Activated CD4-positive, alpha-beta T cell treated with anti-CD3 and anti-CD28 coated beads, Interleukin-2, amount 10 ng/mL, durations not matched to agents 24 days and 14 days (primary cell): ENCODE measurements around the gene CTNNBL1. TPM values are rescaled to one million over a fixed set of nuclear protein-coding genes. Genes with fewer than 3 reads are reported as not detected.
A peak's percentile ranks its signal among the peaks of the same experiment; 100 is the strongest.
"Not testable (repeated sequence)": the region's sequence is repeated elsewhere in the genome, so short reads cannot be mapped to it uniquely, and the experiment has no call there.

Experiments
- DNase-seq: peaks from one replicate; pipeline ENCODE4 v3.0.0; 2022
- H3K27ac Mint-ChIP-seq: one replicate; pipeline ENCODE4 v1.8.0; 2022; ENCODE audit warnings: mild to moderate bottlenecking, mixed read lengths
- H3K27me3 Mint-ChIP-seq: one replicate; pipeline ENCODE4 v1.8.0; 2022; ENCODE audit warnings: mixed read lengths
- H3K36me3 Mint-ChIP-seq: one replicate; pipeline ENCODE4 v1.8.0; 2022; ENCODE audit warnings: low read depth, mild to moderate bottlenecking, mixed read lengths
- H3K4me1 Mint-ChIP-seq: one replicate; pipeline ENCODE4 v1.8.0; 2021; ENCODE audit warnings: mixed read lengths
- H3K4me3 Mint-ChIP-seq: one replicate; pipeline ENCODE4 v1.8.0; 2022; ENCODE audit warnings: mild to moderate bottlenecking, moderate library complexity, mixed read lengths
- H3K9me3 Mint-ChIP-seq: one replicate; pipeline ENCODE4 v1.8.0; 2021; ENCODE audit warnings: mixed read lengths
- intact Hi-C: fragments of 100-400 bp; cut with micrococcal nuclease; formaldehyde crosslinking; loops from one replicate; pipeline ENCODE4 v1.15.1; 2023
- total RNA-seq: library from RNA; stranded (reverse); gene quantifications from 2 replicates; pipeline ENCODE4 v1.2.3, GENCODE V29; 2022

Gene CTNNBL1
- total RNA-seq, 1 donor from 2014 or later: 105 TPM

DNA sequence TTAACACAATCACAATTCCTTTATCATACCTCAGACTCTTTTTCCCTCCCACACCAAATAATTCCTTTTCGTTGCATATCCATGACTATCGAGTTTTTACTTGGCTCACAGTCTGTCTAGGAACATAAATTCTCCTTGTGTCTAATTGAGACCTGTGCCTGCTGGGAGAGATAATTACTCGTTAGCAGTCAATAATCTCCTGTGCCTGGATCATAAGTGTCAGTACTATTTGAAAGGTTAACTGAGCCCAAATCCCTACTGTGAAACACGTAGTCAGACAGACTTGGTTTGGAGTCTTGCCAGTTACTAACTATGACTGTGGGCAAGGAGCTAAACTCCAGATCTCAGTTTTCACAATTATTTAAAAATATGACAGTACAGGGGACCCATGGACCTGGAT lies 5.7 kb upstream of the CTNNBL1 start:
- peaks cover 13% of the 10 kb centered on the region for H3K4me1 Mint-ChIP-seq
- H3K4me3 Mint-ChIP-seq: no peak overlapping the region
- H3K27ac Mint-ChIP-seq: no peak overlapping the region
- DNase-seq: no peak
- H3K36me3 Mint-ChIP-seq: no peaks in the 10 kb centered on the region
- intact Hi-C loops: no loop called here
- peaks cover 20% of the 10 kb centered on the region for H3K27me3 Mint-ChIP-seq
- peaks cover 7% of the 10 kb centered on the region for H3K9me3 Mint-ChIP-seq

DNA sequence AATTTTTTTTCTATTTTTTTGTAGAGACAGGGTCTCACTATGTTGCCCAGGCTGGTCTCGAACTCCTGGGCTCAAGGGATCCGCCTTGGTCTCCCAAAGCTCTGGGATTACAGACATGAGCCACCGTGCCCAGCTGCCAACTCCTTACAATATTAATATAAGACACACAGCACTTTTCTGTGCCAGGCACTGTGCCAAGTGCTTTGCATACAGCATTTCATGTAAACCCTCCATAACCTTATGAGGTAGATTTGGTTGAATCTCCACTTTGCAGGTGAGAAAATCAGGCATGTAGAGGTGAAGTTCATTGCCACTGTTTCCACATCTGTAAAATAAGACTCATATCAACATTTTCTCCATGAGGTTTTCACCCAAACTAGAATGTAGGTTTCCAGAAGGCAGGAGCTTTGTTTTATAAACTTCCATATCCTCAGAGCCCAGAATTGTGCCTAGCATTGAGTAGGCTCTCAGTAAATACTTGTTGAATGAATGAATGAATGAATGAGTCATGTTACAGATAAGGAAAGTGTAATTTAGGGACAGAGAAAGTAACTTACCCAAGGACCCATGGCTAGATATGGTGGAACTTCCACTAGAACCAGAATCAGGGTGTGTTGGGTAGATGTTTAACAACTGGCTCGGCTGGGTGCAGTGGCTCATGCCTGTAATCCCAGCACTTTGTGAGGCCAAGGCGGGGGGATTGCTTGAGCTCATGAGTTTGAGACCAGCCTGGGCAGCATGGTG lies 3.0 kb upstream of the CTNNBL1 start:
- peaks cover 27% of the 10 kb centered on the region for H3K4me1 Mint-ChIP-seq
- intact Hi-C loops: loop anchor here (10.0 kb wide), 1 partner anchor 784 kb away; the partner anchor contains the start of gene RALGAPB
- H3K4me3 Mint-ChIP-seq: no peak overlapping the region
- no peaks in the 10 kb centered on the region for H3K36me3 Mint-ChIP-seq
- H3K27ac Mint-ChIP-seq: no peak overlapping the region
- peaks cover 20% of the 10 kb centered on the region for H3K27me3 Mint-ChIP-seq
- no peak for DNase-seq
- H3K9me3 Mint-ChIP-seq: peaks cover 7% of the 10 kb centered on the region

DNA sequence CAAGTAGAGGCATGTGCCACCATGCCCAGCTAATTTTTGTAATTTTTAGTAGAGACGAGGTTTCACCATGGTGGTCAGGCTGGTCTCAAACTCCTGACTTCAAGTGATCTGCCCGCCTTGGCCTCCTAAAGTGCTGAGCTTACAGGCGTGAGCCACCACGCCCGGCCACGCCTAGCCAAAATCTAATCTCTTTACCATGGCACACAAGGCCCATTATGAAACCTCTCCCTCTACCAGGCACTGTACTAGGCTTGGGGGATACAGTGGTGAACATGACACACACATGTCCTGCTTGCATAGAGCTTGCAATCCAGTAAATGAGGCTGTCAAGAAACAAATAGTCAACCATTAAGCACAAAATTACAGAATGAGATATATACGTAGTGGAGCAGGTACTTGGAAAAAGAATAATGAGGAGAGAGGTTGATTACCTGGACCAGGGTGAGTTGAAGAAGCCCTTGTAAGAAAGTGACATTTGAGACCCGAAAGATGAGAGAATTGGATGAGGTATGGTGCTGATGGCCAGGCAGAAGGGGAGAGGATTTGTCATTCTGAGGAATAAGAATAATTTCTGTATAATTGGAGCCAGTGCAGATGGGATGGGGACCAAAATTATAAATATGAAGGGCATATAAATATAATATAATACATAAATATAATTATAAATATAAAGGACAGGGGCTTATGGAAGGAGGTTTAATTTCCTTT lies 1.2 kb upstream of the CTNNBL1 start:
- intact Hi-C loops: loop anchor here (10.0 kb wide), 1 partner anchor 782 kb away; the partner anchor contains the start of gene RALGAPB
- H3K27me3 Mint-ChIP-seq: peaks cover 18% of the 10 kb centered on the region
- peaks cover 25% of the 10 kb centered on the region for H3K4me1 Mint-ChIP-seq
- H3K27ac Mint-ChIP-seq: no peak overlapping the region
- peak overlapping the region; percentile 96 for H3K4me3 Mint-ChIP-seq
- peaks cover 4% of the 10 kb centered on the region for H3K9me3 Mint-ChIP-seq
- no peak for DNase-seq
- peaks cover 6% of the 10 kb centered on the region for H3K36me3 Mint-ChIP-seq

DNA sequence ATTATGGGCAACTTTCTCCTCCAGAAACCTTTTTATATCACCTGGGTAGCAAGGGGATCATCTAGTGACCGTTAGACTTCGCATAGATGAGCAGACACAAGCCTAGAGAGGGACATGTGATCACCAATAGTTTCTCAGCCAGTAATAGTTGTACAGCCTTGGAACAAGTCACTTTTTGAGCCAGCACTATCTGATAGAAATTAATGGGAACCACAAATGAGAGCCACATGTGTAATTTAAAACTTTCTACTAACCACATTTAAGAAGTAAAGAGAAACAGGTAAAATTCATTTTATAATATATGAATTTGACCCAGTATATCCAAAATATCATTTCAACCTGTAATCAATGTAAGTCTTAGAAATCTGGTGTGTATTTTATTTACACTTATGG lies 592 bp upstream of the CTNNBL1 start:
- DNase-seq: no peak
- no peak overlapping the region for H3K27ac Mint-ChIP-seq
- H3K4me3 Mint-ChIP-seq: peak overlapping the region; percentile 96
- H3K9me3 Mint-ChIP-seq: no peaks in the 10 kb centered on the region
- intact Hi-C loops: loop anchor here (10.0 kb wide), 1 partner anchor 782 kb away; the partner anchor contains the start of gene RALGAPB
- peaks cover 6% of the 10 kb centered on the region for H3K36me3 Mint-ChIP-seq
- H3K27me3 Mint-ChIP-seq: peaks cover 14% of the 10 kb centered on the region
- H3K4me1 Mint-ChIP-seq: peaks cover 21% of the 10 kb centered on the region

DNA sequence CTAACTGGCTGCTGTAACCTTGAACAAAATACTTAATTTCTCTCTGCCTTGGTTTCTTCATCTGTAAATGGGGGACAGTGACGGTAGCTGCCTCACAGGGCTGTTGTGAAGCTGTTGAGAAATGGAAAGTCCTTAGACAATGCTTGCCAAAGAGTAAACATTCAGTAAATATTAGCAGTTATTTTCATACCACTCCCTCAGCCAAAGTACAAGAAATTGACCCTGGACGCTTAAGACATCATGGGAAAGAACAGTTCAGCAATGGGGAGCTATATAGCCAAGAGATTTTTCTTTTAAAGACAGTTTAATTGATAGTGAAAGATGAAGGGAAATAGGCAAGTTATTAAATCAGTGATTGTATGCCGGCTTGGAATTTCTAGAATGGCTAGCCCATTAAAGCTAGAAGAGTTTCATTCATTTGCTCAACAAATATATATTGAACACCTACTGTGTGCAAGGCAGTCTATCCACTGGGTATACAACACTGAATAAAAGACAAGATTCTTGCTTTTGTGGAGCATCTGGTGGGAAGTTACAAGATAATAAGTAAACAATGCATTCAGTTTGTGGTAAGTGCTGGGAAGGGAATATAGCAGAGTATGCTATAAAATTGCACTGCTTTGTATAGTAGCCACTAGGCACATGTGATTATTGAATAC lies 2.0 kb downstream of the CTNNBL1 start:
- H3K4me1 Mint-ChIP-seq: peaks cover 21% of the 10 kb centered on the region
- H3K27me3 Mint-ChIP-seq: peaks cover 3% of the 10 kb centered on the region
- H3K4me3 Mint-ChIP-seq: peak overlapping the region; percentile 39
- H3K27ac Mint-ChIP-seq: no peak overlapping the region
- H3K9me3 Mint-ChIP-seq: no peaks in the 10 kb centered on the region
- peaks cover 6% of the 10 kb centered on the region for H3K36me3 Mint-ChIP-seq
- intact Hi-C loops: loop anchor here (10.0 kb wide), 1 partner anchor 779 kb away; the partner anchor contains the start of gene RALGAPB
- no peak for DNase-seq

DNA sequence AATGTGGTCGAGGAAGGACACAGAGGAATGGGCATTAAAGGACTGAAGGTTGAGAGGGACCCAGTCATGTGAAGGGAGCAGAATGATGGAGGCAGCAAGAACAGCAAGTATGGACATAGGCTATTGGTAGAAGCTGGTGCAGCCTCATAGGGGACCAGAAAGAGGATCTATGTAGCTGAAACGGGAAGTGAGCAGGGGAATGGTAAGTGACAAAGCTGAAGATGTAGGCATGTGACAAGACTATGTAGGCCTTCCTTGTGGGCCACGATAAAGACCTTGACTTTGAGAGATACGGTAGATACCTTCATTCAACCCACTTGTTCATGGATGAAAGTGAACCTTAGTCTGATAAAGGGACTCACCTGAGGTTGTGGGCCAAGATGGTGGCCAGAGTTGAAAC lies 3.5 kb downstream of the CTNNBL1 start:
- H3K4me1 Mint-ChIP-seq: peaks cover 21% of the 10 kb centered on the region
- H3K27ac Mint-ChIP-seq: no peak overlapping the region
- peaks cover 6% of the 10 kb centered on the region for H3K36me3 Mint-ChIP-seq
- intact Hi-C loops: loop anchor here (10.0 kb wide), 1 partner anchor 777 kb away; the partner anchor contains the start of gene RALGAPB
- no peaks in the 10 kb centered on the region for H3K27me3 Mint-ChIP-seq
- H3K4me3 Mint-ChIP-seq: no peak overlapping the region
- DNase-seq: no peak
- H3K9me3 Mint-ChIP-seq: no peaks in the 10 kb centered on the region

DNA sequence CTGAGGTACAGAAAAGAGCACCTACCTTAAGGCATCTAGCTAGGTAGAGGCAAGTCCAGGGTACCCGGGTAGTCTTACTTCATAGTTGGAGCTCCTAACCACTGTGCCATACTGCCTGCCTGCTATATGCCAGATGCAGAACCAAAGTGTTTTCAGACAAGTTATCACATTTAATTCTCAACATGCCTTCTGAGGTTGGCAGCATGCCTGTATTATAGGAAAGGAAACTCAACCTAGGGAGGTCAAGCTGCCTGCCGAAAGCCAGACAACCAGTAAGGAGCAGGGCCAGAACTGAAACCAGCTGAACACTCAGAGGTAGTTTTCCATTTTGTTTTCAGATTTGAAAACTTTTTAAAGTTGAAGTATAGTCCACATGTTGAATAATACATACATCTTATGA lies 5.4 kb downstream of the CTNNBL1 start:
- DNase-seq: no peak
- H3K27ac Mint-ChIP-seq: no peak overlapping the region
- no peak overlapping the region for H3K4me3 Mint-ChIP-seq
- H3K27me3 Mint-ChIP-seq: no peaks in the 10 kb centered on the region
- H3K4me1 Mint-ChIP-seq: peaks cover 15% of the 10 kb centered on the region
- H3K9me3 Mint-ChIP-seq: no peaks in the 10 kb centered on the region
- peaks cover 6% of the 10 kb centered on the region for H3K36me3 Mint-ChIP-seq
- intact Hi-C loops: loop anchor here (10.0 kb wide), 1 partner anchor 776 kb away; the partner anchor contains the start of gene RALGAPB

DNA sequence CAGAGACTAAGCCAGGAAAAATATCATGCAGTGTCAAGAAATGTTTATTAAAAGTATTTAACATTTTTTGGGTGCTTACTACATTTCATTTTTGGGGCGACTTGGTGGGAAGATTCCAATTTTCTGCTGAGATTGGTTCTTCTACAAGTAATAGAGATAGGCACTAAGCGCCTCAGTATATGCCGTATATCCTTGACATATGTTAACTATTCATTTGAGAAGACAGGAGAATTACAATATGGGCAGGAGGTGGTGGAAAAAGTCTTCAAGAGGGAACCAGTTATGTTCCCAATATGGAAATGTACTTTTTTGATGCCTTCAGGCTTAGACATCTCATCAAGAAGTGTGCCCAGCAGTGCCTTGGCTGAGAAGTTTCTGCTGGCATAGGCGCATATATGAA lies 6.5 kb downstream of the CTNNBL1 start:
- DNase-seq: no peak
- H3K4me3 Mint-ChIP-seq: no peak overlapping the region
- intact Hi-C loops: no loop called here
- no peaks in the 10 kb centered on the region for H3K9me3 Mint-ChIP-seq
- H3K27ac Mint-ChIP-seq: no peak overlapping the region
- H3K4me1 Mint-ChIP-seq: peaks cover 9% of the 10 kb centered on the region
- H3K36me3 Mint-ChIP-seq: peaks cover 6% of the 10 kb centered on the region
- no peaks in the 10 kb centered on the region for H3K27me3 Mint-ChIP-seq

DNA sequence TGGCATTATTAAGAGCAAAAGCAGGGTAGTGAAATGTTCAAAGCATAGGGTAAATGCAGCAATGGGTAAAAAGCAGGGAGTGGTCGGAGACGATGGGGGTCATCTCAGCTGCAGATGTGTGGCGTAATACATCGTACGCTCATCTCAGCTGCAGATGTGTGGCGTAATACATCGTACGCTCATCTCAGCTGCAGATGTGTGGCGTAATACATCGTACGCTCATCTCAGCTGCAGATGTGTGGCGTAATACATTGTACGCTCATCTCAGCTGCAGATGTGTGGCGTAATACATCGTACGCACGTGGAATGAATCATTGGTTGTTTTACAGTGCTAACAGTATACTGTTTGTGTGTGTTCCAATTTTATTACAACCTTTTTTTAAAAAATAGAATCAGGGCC lies 7.8 kb downstream of the CTNNBL1 start:
- H3K27ac Mint-ChIP-seq, H3K27me3 Mint-ChIP-seq, DNase-seq, H3K36me3 Mint-ChIP-seq, H3K9me3 Mint-ChIP-seq, H3K4me1 Mint-ChIP-seq, intact Hi-C loops, H3K4me3 Mint-ChIP-seq: not testable (repeated sequence)

DNA sequence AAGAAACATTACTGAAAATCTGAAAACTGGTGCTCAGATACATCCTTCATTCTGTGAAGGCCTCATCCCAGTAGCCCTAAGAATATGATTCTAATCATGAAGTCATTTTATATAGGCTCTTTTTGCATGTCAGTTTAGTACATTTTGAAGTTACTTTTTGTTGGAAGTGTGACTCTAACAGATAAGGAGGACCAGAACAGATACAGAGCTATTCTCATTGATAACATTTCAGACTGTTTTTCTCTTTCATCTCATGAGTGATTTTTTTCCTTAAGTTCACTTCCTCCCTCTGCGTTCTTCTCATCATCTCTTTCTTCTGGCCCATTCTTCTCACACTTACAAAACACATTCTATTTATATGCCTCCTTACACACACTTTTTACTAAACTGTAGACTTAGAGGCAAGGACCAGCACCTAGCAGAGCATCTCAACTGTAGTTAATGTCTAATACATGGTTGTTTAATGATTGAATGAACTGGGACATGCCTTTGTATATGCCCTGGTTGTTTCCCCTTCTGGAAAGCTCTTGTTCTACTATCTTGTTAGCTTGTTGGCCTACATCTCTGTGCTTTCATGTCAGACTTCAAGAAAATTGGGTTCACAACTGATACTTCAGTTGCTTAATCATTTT lies 8.7 kb downstream of the CTNNBL1 start:
- intact Hi-C loops: no loop called here
- H3K4me1 Mint-ChIP-seq: no peaks in the 10 kb centered on the region
- DNase-seq: no peak

DNA sequence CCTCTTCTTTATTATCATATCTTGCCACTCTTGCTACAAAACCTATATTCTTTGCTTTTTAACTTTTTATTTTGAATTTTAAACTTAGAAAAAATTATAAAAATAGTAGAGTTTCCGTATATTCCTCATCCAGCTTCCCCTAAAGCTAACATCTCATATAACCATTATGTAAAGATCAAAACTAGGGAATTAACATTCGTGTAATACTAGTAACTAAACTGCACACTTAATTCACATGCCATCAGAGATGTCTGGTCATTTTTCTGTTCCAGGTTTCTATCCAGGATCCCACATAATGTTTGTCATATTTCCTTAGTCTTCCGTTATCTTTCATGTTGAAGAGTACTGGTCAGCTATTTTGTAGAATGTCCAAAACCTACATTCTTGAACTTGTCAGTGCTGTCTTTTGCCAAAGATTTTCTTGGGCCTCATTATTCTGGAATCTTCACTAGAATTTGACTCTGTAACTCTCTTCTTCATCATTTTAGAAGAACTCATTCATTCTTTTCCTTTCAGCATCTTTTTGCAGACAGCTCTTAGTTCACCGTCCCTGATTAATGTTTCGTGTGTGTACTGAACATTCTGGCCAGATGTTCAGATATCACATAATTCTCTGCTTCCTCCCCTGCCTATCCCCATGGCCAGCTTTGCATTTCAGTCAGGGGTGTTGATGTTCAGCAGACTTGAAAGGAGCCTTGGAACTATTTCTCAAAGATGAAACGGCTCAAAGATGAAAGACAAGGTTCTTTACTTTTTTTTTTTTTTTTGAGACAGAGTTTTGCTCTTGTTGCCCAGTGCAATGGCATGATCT lies 9.4 kb downstream of the CTNNBL1 start:
- no peak for DNase-seq
- no peak overlapping the region for H3K27ac Mint-ChIP-seq
- H3K4me3 Mint-ChIP-seq: no peak overlapping the region
- H3K27me3 Mint-ChIP-seq: no peaks in the 10 kb centered on the region
- no peaks in the 10 kb centered on the region for H3K4me1 Mint-ChIP-seq
- no peaks in the 10 kb centered on the region for H3K36me3 Mint-ChIP-seq
- intact Hi-C loops: no loop called here
- no peaks in the 10 kb centered on the region for H3K9me3 Mint-ChIP-seq

More for the DNA sequence above, 8.7 kb downstream of the CTNNBL1 start:
- H3K27ac Mint-ChIP-seq: no peak overlapping the region
- H3K4me3 Mint-ChIP-seq: no peak overlapping the region
- H3K27me3 Mint-ChIP-seq: no peaks in the 10 kb centered on the region
- H3K36me3 Mint-ChIP-seq: no peaks in the 10 kb centered on the region
- H3K9me3 Mint-ChIP-seq: no peaks in the 10 kb centered on the region

DNA sequence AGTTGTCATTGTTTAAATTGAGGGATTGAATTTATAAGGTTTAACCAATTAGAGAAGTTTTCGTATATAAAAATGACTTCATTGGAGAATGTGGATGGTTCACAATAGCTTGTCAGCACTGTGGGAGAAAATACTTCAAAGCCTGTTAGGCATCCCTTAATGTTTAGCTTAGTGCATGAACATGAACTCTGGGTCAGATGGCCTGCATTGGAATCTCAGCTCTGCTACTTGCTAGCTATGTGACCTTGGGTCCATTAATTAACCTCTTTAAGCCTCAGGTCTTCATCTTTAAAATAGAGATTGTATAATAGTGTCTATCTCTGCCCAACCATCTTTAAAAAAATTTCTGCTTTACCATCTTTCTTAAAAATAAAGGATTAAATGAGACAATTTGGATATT lies 11.1 kb downstream of the CTNNBL1 start:
- no peaks in the 10 kb centered on the region for H3K36me3 Mint-ChIP-seq
- no peak overlapping the region for H3K27ac Mint-ChIP-seq
- H3K27me3 Mint-ChIP-seq: no peaks in the 10 kb centered on the region
- no peak for DNase-seq
- intact Hi-C loops: no loop called here
- no peaks in the 10 kb centered on the region for H3K4me1 Mint-ChIP-seq
- H3K4me3 Mint-ChIP-seq: no peak overlapping the region
- no peaks in the 10 kb centered on the region for H3K9me3 Mint-ChIP-seq

DNA sequence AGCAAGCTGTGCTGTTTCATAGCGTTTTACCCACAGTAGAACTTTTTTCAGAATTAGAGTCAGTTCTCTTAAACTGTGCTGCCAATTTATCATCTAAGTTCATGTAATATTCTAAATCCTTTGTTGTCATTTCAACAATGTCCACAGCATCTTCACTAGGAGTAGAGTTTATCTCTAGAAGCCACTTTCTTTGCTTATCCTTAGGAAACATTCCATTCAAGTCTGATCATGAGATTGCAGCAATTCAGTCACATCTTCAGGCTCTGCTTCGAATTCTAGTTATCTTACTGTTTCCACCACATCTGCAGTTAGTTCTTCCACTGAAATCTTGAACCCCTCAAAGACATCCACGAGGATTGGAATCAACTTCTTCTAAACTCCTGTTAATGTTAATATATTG lies 12.5 kb downstream of the CTNNBL1 start:
- Mint-ChIP-seq H3K27ac (no peak overlapping the region), H3K4me3 (no peak overlapping the region), H3K9me3 (no peaks in the 10 kb centered on the region), H3K36me3 (no peaks in the 10 kb centered on the region), H3K4me1 (no peaks in the 10 kb centered on the region), H3K27me3 (no peaks in the 10 kb centered on the region)
- DNase-seq: no peak
- intact Hi-C loops: no loop called here
